HG03558 (cell line): ENCODE results near the gene MMP25.

Source experiments
- ATAC-seq: cut with Tn5 transposase; IDR thresholded peaks from one replicate; pipeline ENCODE4 v1.9.1; 2021; ENCODE audit warnings: moderate number of reproducible peaks; ENCODE audit not compliant: unreplicated experiment; ENCODE audit errors: extremely low read depth

MMP25 gene

DNA sequence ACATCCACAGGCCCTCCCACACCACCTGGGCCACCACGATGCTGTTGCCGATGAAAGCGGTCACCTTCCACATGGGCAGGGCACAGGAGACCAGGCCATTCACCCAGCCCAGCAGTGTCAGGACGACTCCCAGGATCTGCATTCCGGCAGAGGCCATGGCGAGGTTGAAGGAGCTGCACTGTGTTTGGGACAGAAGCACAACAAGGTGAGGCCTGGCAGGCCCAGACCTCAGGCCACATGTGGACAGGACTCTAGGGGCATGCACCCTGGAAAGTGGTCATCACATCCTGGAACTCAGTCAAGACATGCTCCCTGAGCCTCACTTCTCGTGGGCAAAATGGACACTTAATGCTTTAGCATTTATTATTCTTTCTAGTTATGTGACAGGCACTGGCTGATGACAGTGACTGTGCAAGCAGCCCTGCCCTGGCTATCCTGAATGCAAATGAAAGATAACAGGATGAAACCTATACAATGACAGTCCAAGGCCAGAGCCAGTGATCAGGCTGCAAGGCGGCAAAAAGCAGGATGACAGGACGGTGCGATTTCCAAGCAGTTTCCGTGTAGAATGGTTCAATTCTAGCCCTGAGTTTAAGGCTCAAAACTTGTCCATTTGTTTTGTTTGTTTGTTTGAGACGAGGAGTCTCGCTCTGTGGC lies 30.4 kb upstream of the MMP25 start:
- ATAC-seq = no peak

DNA sequence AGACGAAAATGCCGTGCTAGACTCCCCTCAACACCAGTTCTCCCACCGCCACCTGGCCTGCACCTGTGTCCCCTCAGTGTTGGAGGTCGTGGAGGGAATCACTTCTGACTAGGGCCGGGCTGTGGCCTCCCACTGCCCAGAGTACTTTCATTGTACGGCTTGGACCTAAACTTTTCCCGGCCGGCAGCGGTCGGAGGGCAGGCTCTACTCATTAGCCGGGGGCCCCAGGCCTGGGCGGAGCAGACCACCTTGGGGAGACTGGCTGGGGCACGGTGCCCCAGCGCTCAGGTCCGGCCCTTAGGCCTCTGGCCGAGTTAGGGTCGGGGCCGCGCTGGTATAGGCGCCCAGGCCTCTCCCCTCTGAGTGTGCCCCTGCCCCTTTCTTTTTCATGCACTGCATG lies 29.0 kb upstream of the MMP25 start:
- ATAC-seq = no peak

DNA sequence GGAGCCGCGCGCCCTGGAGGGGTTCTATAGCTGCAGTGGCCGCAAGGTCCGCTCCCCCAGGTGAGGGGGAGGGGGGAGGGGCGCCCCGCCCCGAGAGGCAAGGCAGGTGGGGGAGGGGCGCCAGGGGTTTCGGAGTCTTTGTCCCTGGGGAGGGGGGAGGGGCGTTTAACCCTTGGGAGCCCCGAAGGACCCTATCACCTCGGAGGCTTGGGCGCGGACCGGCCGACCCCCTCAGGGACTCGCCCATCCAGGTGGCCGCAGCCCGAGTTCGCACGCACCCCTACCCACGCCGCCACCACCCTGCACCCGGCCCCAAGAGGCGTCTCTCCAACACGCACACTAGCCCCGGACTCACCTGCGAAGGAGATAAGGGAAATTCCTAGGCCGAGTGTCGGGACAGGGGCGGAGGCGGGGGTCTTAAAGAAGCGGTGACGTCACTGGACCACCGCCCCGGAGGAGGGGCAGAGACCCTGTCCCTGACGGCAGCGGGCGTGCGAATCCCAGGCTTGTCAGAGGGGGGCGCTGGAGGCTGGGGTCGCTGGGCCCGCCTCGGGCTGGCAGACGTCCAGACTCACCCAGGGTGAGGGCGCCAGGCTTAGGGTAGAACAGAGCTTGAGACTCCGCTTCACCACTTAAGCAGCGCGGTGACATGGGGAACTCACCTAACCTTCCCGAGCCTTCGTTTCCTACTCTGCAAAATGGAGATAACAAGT lies 28.4 kb upstream of the MMP25 start, which contains the start of gene CLDN6:
Gene CLDN6 (minus strand): TSS at position 390 of the 713 bp plus-strand sequence. CDS start 2,162 bp downstream, outside the sequence.
- no peak for ATAC-seq

DNA sequence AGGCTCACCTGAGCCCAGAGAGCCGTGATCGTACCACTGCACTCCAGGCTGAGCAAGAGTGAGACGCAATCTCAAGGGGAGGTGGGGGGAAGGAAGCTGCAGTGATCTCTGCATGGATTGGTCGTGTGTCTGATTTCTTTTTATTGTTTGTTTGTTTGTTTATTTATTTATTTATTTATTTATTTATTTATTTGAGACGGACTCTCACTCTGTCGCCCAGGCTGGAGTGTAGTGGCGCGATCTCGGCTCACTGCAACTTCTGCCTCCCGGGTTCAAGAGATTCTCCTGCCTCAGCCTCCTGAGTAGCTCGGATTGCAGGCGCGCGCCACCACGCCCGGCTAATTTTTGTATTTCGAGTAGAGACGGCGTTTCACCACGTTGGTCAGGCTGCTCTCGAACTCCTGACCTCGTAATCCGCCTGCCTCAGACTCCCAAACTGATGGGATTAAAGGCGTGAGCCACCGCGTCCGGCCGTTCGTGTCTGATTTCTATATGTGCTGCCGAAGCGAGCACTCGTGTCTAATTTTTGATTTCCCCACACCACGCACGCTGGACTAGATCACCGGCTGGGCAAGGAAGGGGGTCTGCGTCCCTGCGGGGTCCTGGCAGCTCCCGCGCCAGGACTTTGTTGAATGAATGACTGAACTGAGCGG lies 26.6 kb upstream of the MMP25 start:
- no peak for ATAC-seq

DNA sequence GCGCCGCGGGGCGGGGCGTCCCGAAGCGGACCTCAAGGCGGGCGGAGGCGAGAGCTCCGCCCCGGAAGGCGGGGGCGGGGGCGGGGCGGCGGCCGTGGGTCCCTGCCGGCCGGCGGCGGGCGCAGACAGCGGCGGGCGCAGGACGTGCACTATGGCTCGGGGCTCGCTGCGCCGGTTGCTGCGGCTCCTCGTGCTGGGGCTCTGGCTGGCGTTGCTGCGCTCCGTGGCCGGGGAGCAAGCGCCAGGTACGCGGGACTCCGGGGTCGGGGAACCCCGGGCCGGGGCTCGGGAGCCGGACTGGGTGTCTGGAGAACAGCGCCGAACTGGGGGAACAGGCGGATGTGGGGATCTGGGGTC lies 26.1 kb upstream of the MMP25 start, which contains the start of gene TNFRSF12A:
Gene TNFRSF12A (plus strand): TSS at position 122 of the 357 bp plus-strand sequence. CDS start 30 bp downstream, at position 152.
- no peak for ATAC-seq

DNA sequence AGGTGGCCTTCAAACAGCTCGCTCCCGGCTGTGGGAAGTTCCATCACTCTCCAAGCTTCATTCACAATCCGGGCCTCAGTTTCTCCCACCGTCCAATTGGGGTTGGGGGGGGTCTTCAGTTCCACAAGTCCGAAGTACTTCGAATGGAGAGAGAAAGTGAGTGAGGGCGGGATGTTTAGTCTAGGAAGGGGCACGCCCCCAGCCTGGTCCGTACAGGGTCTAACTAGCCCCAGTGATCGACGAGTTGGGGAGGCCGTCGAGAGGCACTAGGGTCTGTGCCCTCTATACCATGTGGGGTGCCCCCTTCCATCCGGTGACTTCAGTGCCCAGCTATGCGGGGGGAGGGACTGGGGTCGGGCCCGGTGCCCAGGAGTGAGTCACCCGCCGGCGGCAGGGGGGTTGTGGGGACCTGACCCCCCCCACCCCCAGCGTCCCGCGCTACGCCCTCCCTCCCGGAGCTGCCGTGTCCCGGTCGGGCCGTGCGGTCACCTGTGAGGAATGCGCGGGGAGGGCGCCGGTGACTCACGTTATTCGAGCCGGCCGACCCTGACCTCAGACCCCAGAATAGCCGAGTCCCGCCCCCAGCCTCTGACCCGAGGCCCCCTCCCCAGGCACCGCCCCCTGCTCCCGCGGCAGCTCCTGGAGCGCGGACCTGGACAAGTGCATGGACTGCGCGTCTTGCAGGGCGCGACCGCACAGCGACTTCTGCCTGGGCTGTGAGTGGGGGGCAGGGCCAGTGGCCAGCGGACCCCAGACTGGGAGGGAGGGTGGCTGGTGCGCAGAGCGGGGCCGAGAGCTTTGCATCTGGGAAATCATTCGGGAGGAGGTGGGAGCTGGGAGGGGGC lies 25.5 kb upstream of the MMP25 start:
- no peak for ATAC-seq

DNA sequence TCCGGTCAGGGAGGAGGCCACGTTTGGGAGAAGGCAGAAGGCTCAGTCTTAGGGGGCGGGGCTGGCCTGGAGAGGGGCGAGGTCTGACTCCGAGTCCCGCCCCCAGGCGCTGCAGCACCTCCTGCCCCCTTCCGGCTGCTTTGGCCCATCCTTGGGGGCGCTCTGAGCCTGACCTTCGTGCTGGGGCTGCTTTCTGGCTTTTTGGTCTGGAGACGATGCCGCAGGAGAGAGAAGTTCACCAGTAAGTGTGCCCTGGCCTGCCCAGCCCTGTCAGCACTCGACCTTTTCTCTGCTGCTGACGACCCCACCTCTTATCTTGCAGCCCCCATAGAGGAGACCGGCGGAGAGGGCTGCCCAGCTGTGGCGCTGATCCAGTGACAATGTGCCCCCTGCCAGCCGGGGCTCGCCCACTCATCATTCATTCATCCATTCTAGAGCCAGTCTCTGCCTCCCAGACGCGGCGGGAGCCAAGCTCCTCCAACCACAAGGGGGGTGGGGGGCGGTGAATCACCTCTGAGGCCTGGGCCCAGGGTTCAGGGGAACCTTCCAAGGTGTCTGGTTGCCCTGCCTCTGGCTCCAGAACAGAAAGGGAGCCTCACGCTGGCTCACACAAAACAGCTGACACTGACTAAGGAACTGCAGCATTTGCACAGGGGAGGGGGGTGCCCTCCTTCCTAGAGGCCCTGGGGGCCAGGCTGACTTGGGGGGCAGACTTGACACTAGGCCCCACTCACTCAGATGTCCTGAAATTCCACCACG lies 24.7 kb upstream of the MMP25 start:
- no peak for ATAC-seq

DNA sequence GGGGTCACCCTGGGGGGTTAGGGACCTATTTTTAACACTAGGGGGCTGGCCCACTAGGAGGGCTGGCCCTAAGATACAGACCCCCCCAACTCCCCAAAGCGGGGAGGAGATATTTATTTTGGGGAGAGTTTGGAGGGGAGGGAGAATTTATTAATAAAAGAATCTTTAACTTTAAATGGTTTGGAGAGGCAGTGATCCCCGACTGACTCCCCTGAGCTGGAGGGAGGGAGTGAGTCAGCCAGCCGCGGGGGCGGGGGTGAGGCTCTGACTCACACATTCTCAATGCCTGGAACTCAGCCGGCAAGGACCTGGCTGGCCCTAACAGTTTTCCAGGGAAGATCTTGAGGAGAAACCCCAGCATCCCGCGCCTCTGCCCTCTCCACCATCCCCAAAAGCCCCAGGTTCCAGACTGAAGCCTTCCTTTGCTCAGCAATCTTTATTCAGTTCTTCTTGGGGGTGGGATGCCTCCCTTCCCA lies 24.1 kb upstream of the MMP25 start:
- no peak for ATAC-seq

DNA sequence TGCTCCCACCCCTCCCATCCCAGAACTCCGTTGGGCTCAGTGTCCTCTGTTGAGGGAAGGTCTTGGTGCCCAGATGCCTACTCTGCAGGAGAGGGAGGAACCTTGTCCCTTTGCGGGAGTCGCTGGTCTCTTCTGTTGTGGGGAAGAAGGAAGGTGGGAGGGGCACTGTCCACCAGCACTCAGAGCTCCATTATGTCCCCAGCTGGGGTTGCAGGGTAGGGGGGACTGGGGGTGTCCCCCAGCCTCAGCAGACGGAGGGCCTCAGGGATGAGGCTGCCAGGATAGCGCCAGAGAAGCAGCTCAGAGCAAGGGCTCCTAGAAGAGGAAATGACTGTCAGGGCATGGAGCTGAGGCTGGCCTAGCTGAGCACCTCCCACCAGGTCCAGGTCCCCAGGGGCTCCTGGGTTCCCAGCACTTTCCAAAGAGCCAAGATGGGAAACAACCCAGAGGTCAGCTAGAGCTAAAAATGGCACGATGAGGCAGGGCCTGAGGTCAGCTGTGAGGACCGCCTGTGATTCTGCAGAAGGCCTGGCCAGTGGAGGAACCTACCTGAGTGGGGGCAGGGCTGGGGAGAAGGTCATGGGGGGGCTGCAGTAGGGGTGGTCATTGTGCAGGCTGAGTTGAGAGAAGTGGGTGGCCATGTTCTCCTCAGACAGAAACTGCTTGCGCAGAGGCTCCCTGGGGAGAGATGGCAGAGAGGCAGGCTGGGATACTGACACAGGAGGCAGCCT lies 23.5 kb upstream of the MMP25 start:
- ATAC-seq = no peak

DNA sequence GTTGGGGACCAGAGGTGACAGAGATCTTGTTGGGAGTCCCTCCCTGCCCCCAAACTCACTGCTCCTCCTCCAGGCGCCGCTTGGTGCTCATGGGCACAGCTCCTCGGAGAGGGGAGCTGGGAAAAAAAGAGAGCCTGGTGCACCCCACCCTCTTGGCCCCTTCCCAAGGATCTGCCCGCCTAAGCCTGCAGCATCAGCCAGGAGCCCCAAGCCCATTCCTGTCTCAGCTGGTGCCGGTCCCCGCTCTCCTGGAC lies 23.0 kb upstream of the MMP25 start:
- ATAC-seq = no peak

DNA sequence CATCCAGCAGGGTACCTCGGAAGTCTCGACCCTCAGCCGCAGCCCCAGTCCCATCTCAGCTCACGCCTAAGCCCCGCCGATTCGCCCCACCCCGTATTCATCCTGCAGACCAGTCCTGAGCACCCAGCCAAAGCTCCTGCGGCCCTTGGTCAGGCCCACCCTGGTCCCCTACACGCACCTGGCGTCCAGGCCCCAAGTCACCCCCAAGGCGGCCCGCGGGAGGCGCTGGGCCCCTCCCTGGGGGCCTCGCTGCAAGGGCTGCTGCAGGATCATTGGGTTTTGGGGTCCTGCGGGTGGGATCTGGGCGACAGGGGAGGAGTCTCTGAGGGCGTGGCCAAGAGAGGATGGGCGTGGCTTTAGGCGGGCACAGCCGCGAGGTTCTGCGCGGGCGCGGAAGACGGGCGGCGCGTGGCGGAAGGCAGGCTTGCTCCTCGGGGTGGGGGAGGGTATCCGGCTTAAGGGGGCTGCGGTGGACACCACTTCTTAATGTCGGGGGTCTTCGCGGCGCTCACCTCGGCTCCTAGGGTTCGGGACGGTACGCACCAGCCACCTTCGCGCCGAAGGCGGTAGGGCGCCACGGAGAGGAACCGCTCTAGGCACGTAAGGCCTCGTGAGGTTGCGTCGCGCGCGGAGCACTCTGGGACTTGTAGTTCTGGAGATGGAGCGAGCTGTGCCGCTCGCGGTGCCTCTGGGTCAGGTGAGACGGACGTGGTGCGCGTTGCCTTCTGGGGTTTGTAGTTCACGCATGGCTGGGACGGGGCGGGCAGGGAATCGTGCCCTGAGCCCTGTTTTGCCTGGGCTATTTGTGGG lies 22.5 kb upstream of the MMP25 start, which contains the start of the genes HCFC1R1 and THOC6:
Gene HCFC1R1 (minus strand): TSS at position 274 of the 810 bp plus-strand sequence. CDS start 1 bp downstream, at position 273.
Gene THOC6 (plus strand): TSS at position 367 of the 810 bp plus-strand sequence. CDS start 292 bp downstream, at position 659.
- ATAC-seq = peak; percentile 47

DNA sequence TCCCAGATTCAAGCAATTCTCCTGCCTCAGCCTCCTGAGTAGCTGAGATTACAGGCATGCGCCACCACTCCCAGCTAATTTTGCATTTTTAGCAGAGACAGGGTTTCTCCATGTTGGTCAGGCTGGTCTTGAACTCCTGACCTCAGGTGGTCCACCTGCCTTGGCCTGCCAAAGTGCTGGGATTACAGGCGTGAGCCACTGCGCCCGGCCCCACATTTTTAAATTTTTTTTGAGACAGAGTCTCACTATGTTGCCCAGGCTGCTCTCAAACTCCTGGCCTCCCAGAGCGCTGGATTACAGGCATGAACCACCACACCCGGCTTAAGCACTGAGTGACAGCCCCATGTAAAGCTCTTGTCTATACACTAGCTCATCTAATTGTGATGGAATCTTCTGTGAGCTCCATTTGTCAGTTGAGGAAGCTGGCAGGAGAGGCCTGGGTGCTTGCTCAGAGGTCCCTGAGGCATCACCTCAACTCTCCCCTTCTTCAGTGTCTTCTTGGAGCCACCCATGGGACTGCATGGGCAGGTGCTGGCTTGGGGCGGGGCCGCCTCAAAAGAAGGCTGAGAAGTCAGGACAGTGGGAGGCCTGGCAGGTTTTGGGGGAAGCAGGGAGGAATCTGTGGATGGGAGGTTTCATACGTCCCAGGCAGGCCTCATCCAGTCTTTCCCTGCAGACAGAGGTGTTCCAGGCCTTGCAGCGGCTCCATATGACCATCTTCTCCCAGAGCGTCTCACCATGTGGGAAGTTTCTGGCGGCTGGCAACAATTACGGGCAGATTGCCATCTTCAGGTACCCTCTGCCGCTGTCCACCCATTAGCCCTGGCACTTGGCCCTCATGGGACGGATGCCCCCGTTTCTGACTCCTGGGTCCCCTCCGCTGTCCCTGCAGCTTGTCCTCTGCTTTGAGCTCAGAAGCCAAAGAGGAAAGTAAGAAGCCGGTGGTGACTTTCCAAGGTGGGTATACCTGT lies 21.0 kb upstream of the MMP25 start:
- no peak for ATAC-seq

DNA sequence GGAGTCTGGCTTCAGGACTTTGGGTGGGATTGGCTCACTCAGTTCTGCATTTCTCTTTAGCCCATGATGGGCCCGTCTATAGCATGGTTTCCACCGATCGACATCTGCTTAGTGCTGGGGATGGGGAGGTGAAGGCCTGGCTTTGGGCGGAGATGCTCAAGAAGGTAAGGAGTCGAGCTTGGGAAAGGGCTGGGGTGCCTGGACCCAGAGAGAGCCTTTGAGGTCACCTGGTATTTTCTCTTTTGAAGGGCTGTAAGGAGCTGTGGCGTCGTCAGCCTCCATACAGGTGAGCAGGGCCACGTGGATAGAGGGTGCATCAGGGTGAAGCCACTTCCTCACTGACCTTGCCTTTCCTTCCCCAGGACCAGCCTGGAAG lies 20.4 kb upstream of the MMP25 start:
- ATAC-seq = no peak

DNA sequence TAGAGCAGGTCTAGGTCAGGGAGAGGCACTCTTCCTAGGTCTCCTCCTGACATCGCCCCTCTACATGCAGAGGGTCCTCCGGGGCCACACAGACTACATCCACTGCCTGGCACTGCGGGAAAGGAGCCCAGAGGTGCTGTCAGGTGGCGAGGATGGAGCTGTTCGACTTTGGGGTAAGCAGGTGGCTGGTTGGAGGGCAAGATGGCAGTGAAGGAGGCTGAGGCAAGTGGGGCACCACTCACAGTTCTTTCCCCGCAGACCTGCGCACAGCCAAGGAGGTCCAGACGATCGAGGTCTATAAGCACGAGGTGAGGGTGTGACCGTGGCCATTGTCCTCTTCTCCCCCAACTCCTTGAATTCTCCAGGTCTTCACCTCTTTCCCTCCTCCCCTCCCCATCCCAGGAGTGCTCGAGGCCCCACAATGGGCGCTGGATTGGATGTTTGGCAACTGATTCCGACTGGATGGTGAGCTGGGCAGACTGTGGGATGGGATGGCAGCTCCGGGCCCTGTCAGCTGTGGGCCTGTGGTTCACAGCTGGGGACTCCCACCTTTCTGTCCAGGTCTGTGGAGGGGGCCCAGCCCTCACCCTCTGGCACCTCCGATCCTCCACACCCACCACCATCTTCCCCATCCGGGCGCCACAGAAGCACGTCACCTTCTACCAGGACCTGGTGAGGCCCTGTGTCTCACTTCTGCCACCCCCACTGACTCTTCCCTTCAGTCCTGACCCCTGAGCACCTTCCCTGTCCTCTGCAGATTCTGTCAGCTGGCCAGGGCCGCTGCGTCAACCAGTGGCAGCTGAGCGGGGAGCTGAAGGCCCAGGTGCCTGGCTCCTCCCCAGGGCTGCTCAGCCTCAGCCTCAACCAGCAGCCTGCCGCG lies 19.5 kb upstream of the MMP25 start:
- no peak for ATAC-seq

DNA sequence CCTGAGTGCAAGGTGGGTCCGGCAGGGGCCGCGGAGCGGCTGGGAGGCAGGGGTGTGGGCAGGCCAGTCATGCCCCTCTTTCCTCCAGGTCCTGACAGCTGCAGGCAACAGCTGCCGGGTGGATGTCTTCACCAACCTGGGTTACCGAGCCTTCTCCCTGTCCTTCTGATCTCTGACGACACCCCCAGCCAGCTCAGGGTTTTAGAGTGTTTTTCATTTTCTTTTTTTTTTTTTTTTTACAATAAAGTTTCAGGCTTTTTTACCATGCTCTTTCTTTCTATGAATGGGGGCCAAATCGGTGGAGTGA lies 18.9 kb upstream of the MMP25 start:
- ATAC-seq = no peak

DNA sequence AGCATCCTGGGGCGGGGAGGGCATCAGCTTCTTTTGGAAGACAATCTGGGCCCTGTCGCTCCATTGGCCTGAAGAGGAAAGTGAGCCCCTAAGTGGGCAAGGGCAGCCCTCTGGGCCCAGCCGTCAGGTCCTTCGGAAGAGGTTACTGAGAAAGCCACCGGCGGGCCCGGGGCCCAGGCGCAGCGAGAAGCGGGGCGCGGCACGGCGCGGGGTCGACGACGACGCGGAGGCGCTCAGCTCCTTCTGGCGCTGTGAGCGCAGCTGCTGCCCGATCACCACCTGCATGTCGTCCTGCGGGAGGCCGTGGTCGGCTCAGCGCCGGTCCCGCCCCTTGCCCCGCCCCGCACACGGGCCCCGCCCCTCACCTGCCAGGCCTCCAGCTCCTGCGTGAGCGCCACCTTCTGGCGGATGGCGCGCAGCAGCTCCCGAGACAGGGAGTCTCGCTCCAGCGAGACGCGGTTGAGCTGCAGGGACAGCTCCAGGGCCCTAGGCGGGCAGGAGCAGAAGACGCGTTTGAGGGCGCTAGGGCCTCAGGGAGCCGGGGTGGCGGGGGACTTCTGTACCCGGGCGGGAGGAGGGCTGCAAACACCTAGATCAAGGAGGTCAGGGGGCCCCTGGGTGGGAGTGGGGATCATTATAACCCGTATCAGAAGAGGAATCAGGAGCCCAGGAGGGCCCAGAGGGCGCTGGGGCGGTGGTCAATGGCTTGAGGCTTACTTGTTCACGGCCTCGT lies 18.2 kb upstream of the MMP25 start:
- ATAC-seq = no peak
